ENCODE data around the gene GALNT13. TPM values are rescaled to one million over a fixed set of nuclear protein-coding genes. Genes with fewer than 3 reads are reported as not detected.

The GALNT13 gene
- total and polyA plus RNA-seq, 2 of the 13 experiments (the other 11 are each of a cell fraction or from before 2014, with no cell fraction given): 1.3 to 5.0 TPM

- TF ChIP-seq ZNF749 (CRISPR knock-in tag; IDR thresholded peaks at IDR 0.05; ENCODE audit: borderline replicate concordance): no peak
- TF ChIP-seq TSC22D2 (CRISPR knock-in tag; IDR thresholded peaks at IDR 0.05; ENCODE audit: borderline replicate concordance): 0 out of 2 replicates have a peak, but pooled peaks have one; percentile 26
- TF ChIP-seq STAG1 (CRISPR knock-in tag; IDR thresholded peaks at IDR 0.05): no peak; the same call in 1 of the 2 replicates
- no peak for TF ChIP-seq ZNF232 (CRISPR knock-in tag; IDR thresholded peaks at IDR 0.05; ENCODE audit: borderline replicate concordance)
- no peak for TF ChIP-seq ZNF710 (CRISPR knock-in tag; IDR thresholded peaks at IDR 0.05; ENCODE audit: borderline replicate concordance)
- no peak for TF ChIP-seq LBX2 (CRISPR knock-in tag; IDR thresholded peaks at IDR 0.05; ENCODE audit: borderline replicate concordance)
- no peak for TF ChIP-seq NR1H2 (CRISPR knock-in tag; IDR thresholded peaks at IDR 0.05; ENCODE audit: borderline replicate concordance, low read depth)
- TF ChIP-seq ZIK1 (CRISPR knock-in tag; IDR thresholded peaks at IDR 0.05; ENCODE audit: borderline replicate concordance, low read depth): no peak
- TF ChIP-seq RNF219 (CRISPR knock-in tag; IDR thresholded peaks at IDR 0.05): no peak
- TF ChIP-seq ZNF430 (CRISPR knock-in tag; IDR thresholded peaks at IDR 0.05): no peak
- TF ChIP-seq ZNF282 (IDR thresholded peaks at IDR 0.05; ENCODE audit: partially characterized antibody): no peak
- no peak for TF ChIP-seq SP140L (CRISPR knock-in tag; IDR thresholded peaks at IDR 0.05; ENCODE audit: borderline replicate concordance)
- no peak for TF ChIP-seq ZBTB21 (CRISPR knock-in tag; IDR thresholded peaks at IDR 0.05)
- TF ChIP-seq CREM (IDR thresholded peaks at IDR 0.05): peak; percentile 85
- no peak for TF ChIP-seq CREM (CRISPR knock-in tag; IDR thresholded peaks at IDR 0.05)
- no peak for TF ChIP-seq ZNF468 (CRISPR knock-in tag; IDR thresholded peaks at IDR 0.05)
- TF ChIP-seq SALL1 (CRISPR knock-in tag; IDR thresholded peaks at IDR 0.05): peak; percentile 82; the same call in 1 of the 2 replicates
- no peak for TF ChIP-seq RNF2 (conservative IDR thresholded peaks at IDR 0.05; ENCODE audit: low read depth)
- TF ChIP-seq CC2D1A (CRISPR knock-in tag; IDR thresholded peaks at IDR 0.05): no peak
- peak; percentile 80 for TF ChIP-seq ASH2L (IDR thresholded peaks at IDR 0.05; ENCODE audit: insufficient read length, low read depth, low read length)
- TF ChIP-seq ATF7 (IDR thresholded peaks at IDR 0.05): 0 out of 2 replicates have a peak, but pooled peaks have one; percentile 5
- TF ChIP-seq ATF7 (CRISPR knock-in tag; IDR thresholded peaks at IDR 0.05): no peak
- TF ChIP-seq HIVEP1 (CRISPR knock-in tag; IDR thresholded peaks at IDR 0.05): no peak
- TF ChIP-seq CBFB (CRISPR knock-in tag; IDR thresholded peaks at IDR 0.05): no peak
- peak in 1 of 2 experiments; percentile 58; a peak in 2 of 4 replicates for TF ChIP-seq ATF4 (CRISPR knock-in tag; IDR thresholded peaks at IDR 0.05)
- TF ChIP-seq GATAD2A (CRISPR knock-in tag; IDR thresholded peaks at IDR 0.05): peak; percentile 95
- no peak for TF ChIP-seq ZNF7 (CRISPR knock-in tag; IDR thresholded peaks at IDR 0.05)
Observed at GRCh38 chr2:154449951-154450658, 578.4 kb downstream of the GALNT13 start (continued).
